Epidermal melanocyte (primary cell): ENCODE measurements around the gene NRG3.

Experiments
- DNase-seq: peaks from one replicate; pipeline ENCODE4 v3.0.0; 2011; ENCODE audit warnings: low spot score; ENCODE audit not compliant: insufficient read length

The NRG3 gene

GRCh38 chr10:81874875-81875466, at the start of gene NRG3:
Gene NRG3 (plus strand): TSS chr10:81875194.
- DNase-seq = no peak

DNA sequence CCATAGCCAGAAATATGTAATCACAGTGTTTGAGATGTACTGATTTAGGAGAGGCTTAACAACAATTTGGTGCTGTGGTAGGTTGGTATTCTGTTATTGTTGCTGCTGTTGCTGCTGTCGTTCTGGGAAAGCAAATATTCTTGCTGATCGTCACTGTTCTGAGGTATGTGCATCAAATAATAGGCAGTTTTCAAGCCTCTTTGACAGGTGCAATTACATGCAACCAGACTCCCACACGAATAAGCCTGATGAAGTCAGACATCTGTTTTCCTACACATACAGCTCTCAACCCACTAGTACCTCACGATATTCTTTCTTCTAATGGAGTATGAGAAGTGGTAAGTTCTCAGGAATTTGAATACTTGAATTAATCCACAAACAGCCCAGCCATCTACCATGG, 46.7 kb upstream of the NRG3 start:
- DNase-seq = no peak

- no peak for DNase-seq
Measured at GRCh38 chr10:81831060-81831459, 43.9 kb upstream of the NRG3 start.

- DNase-seq = no peak
Measured at GRCh38 chr10:81838950-81839349, 36.0 kb upstream of the NRG3 start.

- no peak for DNase-seq
Measured at GRCh38 chr10:81843042-81843441, 32.0 kb upstream of the NRG3 start.

- DNase-seq = no peak
Measured at GRCh38 chr10:81847675-81848074, 27.3 kb upstream of the NRG3 start.

DNA sequence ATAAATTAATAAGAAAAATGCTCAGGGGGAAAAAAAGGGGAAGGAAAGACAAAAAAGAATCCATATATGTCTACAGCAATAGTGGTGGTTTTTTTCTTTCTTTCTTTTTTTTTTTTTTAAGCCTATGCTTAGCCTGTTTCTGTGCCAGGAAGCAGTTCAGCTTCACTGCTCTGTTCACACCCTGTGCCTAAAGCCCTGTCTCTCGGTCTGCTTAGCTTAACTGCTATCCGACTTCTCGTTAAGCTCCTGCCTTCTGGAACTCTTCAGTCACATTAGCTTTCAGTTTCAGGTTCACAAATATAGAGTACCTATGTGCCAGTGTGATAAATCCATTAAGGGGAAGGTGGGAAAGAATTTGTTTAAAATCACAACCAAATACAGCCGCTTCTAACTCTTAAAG, 26.5 kb upstream of the NRG3 start:
- no peak for DNase-seq

- no peak for DNase-seq
Measured at GRCh38 chr10:81848931-81849330, 26.1 kb upstream of the NRG3 start.

GRCh38 chr10:81862596-81862995, 12.4 kb upstream of the NRG3 start:
- DNase-seq = no peak

DNA sequence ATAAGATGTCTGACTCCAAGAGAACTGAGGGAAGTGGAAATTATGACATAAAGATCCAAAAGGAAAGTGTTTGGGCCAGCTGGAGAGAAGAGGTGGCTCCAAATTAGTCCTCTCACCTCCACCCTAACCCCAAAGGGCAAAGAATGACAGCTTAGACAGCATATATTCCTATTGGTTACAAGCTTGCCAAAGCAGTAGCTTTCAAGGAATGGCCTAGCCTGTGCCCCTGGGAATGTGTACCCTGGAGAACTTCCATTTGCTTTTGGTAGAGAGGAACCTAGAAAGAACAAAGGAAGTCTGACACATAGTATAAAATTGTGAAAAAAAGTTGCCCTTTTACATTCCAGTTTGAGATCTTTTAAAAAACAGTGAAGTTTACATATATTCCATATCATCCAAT, 11.2 kb upstream of the NRG3 start:
- DNase-seq = no peak

DNA sequence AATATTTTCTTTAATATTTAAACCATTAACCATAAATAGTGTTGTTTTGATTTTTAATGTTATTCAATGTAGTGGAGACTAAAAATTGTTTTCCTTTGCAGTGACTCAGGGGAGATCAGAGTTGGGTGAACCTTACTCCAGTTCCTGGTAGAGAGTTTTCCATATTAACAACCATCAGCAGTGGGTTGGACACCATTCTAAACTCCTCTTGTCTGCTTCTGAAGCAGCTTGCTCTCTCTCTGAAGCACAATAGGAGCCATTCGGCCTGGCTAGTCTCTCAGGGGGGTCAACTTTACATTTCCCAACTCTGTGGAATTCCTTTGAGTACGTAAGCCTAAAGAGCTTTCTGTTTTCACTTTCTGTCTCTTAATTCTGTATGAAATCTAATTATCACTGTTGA, 9.4 kb upstream of the NRG3 start:
- no peak for DNase-seq

DNA sequence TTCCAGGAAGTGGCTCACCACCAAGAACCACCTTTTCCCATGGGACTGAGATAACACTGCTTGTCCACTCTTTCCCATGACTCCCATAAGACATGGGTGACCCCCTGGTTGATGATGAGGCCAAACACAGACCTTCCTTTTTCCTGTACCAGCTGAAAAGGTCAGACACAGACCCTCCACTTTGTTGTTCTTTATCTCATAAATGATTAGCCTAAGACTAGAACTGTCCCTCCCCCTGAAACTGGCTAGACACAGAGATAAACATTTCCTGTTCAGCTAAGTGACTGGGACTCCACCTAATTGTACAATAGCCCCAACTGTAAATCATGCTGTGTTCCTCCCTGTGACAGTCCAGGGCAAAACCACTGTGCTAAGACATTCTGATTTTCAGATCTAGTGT, 8.2 kb upstream of the NRG3 start:
- DNase-seq = no peak

DNA sequence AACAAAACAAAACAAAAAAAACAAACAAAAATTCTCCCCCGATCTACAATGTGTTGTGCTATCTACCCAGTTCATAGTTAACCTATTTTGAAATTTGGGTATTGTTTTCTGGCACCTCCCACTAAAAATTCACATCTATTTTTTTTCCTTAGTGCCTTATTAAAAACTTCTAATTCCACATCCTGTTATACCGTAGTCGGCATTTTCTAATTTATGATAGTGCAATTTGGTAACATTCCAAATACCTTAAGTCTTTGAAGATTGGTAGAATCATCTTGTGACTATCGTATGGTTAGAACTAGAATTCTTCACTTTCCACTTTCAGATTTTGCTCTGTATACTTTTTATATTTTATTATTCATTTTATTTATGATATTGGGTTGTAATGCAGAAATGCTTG, 4.5 kb upstream of the NRG3 start:
- DNase-seq = no peak

DNA sequence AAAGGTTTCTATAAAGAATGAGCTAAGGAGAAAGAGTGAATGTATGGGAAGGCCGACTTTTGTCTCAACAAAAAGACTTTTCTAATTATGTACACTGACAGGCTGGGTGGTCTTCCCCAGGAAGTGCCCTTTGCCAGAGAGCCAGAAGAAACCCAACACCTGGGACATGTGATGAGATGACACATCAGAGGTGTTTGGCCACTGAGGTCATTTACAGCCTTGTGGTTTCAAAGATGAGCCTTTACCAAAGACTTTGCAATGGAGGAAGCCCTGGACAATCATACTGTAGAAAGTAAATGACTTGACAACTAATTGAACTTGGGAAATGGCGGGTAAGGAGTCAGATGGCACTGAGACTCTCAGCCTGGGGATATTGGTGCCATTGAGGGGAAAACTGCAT, 3.4 kb upstream of the NRG3 start:
- no peak for DNase-seq

DNA sequence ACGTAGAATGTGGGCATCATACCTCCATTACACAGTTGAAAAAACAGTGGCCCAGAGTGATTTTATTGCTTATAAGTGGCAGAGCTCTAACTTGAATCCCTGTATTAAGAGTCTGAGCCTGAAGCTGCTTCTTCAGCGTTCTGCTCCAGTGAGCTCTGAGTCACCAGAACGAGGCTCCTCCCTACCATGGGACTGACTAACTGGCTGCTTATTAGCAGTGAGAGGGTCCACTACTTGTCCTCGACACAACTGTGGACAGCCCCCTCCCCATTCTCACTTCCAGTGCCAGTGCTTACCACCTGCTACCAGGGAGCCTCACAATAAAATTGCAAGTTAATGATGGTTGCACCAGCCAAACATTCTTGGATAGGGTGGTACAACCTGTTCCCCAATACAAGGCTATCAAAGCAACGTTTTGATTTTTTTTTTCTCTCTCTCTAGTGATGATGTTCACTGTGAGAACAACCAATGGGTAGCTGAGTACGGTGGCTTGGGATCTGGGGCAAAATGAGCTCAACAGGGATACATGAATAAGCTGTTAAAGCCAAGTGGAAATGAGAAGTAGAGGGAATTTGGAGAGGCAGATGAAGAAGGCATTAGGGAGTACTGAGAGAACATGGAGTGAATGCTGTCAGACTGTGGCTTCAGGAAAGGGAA, 2.7 kb upstream of the NRG3 start:
- no peak for DNase-seq

- no peak for DNase-seq
Measured at GRCh38 chr10:81873231-81873931, 1.6 kb upstream of the NRG3 start.

DNA sequence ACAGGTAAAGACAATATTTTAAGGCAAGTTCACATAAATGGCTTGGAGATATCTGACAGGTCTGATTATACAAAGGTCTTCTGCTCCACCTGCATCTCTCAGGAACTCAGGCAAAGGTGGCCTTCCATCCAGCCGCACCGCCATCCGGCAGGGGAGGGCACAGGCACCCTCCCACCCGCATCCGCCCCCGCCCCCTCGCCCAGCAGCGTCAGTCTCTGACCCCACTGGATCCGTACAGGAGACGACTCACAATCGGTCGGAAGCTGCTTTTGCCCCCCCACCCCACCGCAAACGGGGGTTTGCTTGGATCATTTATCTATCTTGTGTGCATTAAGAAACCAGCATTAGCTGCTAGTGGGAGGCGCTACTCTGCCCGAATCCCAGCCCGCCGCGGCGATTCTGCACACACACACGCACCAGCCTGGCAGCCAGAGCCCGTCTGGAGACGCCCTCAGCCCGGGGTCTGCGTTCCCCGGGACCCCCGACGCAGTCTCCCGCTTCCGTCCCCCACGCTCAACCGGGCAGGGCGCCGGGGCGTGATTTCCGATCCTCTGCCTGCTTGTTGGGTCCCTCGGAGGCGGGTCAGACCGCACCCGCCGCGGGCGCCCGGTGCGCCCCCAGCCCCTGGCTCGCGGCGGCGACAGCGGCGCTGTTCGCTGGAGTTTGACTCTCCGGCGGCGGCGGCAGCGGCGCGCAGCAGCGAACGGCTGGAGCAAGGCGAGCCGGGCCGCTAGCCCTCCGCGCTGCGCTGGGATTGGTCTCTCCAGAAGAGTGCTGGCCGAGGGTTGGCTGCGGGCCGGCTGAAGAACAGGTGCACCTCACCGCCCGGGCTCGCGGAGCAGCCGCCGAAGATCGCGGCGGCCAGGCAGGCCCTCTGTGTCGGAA, 820 bp upstream of the NRG3 start:
- DNase-seq = peak; percentile 54

DNA sequence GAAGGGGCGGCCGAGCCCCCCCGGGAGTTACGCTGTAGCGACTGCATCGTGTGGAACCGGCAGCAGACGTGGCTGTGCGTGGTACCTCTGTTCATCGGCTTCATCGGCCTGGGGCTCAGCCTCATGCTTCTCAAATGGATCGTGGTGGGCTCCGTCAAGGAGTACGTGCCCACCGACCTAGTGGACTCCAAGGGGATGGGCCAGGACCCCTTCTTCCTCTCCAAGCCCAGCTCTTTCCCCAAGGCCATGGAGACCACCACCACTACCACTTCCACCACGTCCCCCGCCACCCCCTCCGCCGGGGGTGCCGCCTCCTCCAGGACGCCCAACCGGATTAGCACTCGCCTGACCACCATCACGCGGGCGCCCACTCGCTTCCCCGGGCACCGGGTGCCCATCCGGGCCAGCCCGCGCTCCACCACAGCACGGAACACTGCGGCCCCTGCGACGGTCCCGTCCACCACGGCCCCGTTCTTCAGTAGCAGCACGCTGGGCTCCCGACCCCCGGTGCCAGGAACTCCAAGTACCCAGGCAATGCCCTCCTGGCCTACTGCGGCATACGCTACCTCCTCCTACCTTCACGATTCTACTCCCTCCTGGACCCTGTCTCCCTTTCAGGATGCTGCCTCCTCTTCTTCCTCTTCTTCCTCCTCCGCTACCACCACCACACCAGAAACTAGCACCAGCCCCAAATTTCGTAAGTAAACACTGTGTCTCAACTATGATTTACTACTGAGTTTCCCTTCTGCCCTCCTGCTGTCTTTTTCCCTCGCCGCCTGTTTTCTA, 666 bp downstream of the NRG3 start:
- DNase-seq = no peak

DNA sequence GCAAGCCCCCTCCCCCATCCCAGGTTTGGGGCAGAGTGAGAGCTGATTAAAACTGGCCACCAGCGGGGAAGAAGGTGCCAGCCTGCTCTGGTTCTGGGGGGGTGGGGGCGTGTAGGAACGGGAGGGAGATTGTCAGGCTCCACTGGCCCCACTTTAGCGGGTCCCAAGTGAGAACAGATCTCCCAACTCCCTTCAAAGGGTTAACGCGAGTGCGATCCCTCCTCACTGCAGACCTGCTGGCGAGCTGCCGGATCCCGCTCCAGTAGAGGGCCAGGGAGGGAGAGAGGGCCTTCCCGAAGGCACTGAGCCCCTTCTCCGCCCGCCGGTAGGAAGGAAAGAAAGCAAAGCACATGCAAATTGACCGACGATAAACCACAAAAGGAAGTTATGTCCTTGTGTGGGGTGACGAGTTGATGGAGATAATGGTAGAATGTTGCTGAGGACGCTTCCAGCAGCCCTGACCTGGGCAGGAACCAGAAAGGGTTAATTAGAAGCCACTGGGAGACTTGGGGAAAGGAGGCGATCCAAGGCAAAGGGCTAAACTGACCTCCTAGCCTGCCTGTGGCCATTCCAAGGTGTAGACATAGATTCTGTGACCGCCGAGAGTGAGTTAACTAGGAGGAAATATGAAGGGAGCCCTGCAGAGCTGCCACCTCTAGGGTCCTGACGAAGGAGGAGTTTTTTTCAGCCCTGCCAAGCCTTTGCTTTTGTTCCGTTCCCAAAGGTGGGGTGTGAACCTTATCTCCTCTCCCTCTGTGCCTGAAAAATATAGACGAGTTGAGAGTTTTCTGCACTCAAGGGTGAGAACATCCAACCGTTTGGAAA, 1.5 kb downstream of the NRG3 start:
- DNase-seq = peak; percentile 28

GRCh38 chr10:81877596-81877995, 2.6 kb downstream of the NRG3 start:
- DNase-seq = no peak
